ENCODE measurements around the gene LARGE1. TPM values are rescaled to one million over a fixed set of nuclear protein-coding genes. Genes with fewer than 3 reads are reported as not detected.

The LARGE1 gene
- total and polyA plus RNA-seq, 2 of the 4 experiments (the other 2 are of a cell fraction): 6.2 to 12.4 TPM

- Histone ChIP-seq H3K4me2 (ENCODE audit: low read depth, low read length) (no peak overlapping the region), H2AFZ (replicated peaks; ENCODE audit: low read length, poor library complexity) (no peak overlapping the region), H3K4me1 (ENCODE audit: control insufficient read depth, insufficient read depth, low read length) (no peaks in the 10 kb centered on the region), H2AK5ac (ENCODE audit: low read depth, low read length) (no peak overlapping the region), H3K56ac (ENCODE audit: extremely low read depth, insufficient read depth, low read length) (no peak overlapping the region), H3K36me3 (ENCODE audit: control insufficient read depth, insufficient read depth, low read length) (no peaks in the 10 kb centered on the region), H2BK5ac (ENCODE audit: low read depth, low read length, poor library complexity, severe bottlenecking) (no peak overlapping the region), H4K20me1 (ENCODE audit: insufficient read depth, low read length) (no peaks in the 10 kb centered on the region), H3K14ac (replicated peaks; ENCODE audit: low read depth, low read length) (no peak overlapping the region), H3K9me3 (ENCODE audit: control insufficient read depth, insufficient read depth, low read length) (no peaks in the 10 kb centered on the region), H3K9ac (ENCODE audit: low read depth, low read length) (no peak overlapping the region), H2BK15ac (ENCODE audit: low read depth, low read length) (no peak overlapping the region), H2AK9ac (replicated peaks; ENCODE audit: low read depth, low read length, poor library complexity) (no peak overlapping the region), H4K91ac (ENCODE audit: insufficient read depth, low read depth, low read length) (no peak overlapping the region), H3K18ac (ENCODE audit: low read depth, low read length) (no peak overlapping the region), H3K23ac (ENCODE audit: low read depth, low read length) (no peak overlapping the region), H2BK120ac (ENCODE audit: low read depth, low read length) (no peak overlapping the region), H3K4ac (ENCODE audit: low read depth, low read length) (no peak overlapping the region), H4K5ac (ENCODE audit: low read depth, low read length) (no peak overlapping the region), H3K4me3 (ENCODE audit: insufficient read depth, low read depth, low read length) (no peak overlapping the region), H3K9me1 (ENCODE audit: insufficient read depth, low read length) (no peaks in the 10 kb centered on the region; the same call in 1 of the 2 replicates), H4K8ac (ENCODE audit: low read depth in 2 of 2, low read length in 2 of 2) (no peak overlapping the region), H3K27ac (ENCODE audit: insufficient read depth, low read length) (no peak overlapping the region), H3K27me3 (ENCODE audit: control insufficient read depth, insufficient read depth, low read length) (no peaks in the 10 kb centered on the region), H3K79me1 (ENCODE audit: low read depth in 1 of 2, low read length in 2 of 2) (no peaks in the 10 kb centered on the region), H2BK20ac (ENCODE audit: low read depth, low read length) (no peak overlapping the region)
- in situ Hi-C loops (cut with MboI; ENCODE audit: low sequenced_read_pairs): no loop called here
- ChIA-PET POLR2A (ENCODE audit: unreplicated experiment) (no interaction called here), CTCF (no interaction called here)
- DNase-seq (no peak), ATAC-seq (ENCODE audit: low read depth) (no peak)
- WGBS, 2 experiments (ENCODE audit: extremely low coverage in 2 of 2, insufficient read length in 1 of 2): 93% methylated on average over 2 of the region's 5 CpGs; no CpG with 5 or more reads in 1 of the 2 experiments
- dilution Hi-C loops (cut with HindIII; ENCODE audit: low sequenced_read_pairs, unreplicated experiment): no loop called here
- intact Hi-C loops (cut with micrococcal nuclease): no loop called here
- no peak for TF ChIP-seq BHLHE40 (IDR thresholded peaks at IDR 0.05; ENCODE audit: low read depth, low read length)
- no peak for TF ChIP-seq POLR2A (IDR thresholded peaks at IDR 0.05; ENCODE audit: low read depth, low read length)
- no peak for TF ChIP-seq CHD1 (IDR thresholded peaks at IDR 0.05; ENCODE audit: low read depth, low read length)
- no peak for TF ChIP-seq RAD21 (IDR thresholded peaks at IDR 0.05; ENCODE audit: low read length)
- TF ChIP-seq ELK1 (IDR thresholded peaks at IDR 0.05; ENCODE audit: borderline replicate concordance, low read depth, low read length): no peak
- no peak for TF ChIP-seq MAZ (IDR thresholded peaks at IDR 0.05; ENCODE audit: borderline replicate concordance, low read depth, low read length)
- no peak for TF ChIP-seq RFX5 (IDR thresholded peaks at IDR 0.05; ENCODE audit: low read depth, low read length)
- no peak for TF ChIP-seq CTCF (conservative IDR thresholded peaks at IDR 0.05; ENCODE audit: low read depth, low read length)
- TF ChIP-seq USF2 (IDR thresholded peaks at IDR 0.05; ENCODE audit: low read depth, low read length): no peak
- TF ChIP-seq NFE2L2 (IDR thresholded peaks at IDR 0.05; ENCODE audit: low read depth, low read length): no peak
- no peak for TF ChIP-seq RCOR1 (IDR thresholded peaks at IDR 0.05; ENCODE audit: insufficient replicate concordance, low read length)
- no peak for TF ChIP-seq CEBPB (IDR thresholded peaks at IDR 0.05; ENCODE audit: low read depth, low read length)
- TF ChIP-seq MAFK (IDR thresholded peaks at IDR 0.05; ENCODE audit: low read depth, low read length): no peak
- BruUV-seq (replicated peaks): no TSS peak
Measured at GRCh38 chr22:33447733-33448132, 472.5 kb downstream of the LARGE1 start.

Data from IMR-90 (cell line).